GM12892 (cell line): ENCODE results near the gene UROD.

Experiments used
- POLR2A ChIP-seq: IDR thresholded peaks from 2 replicates; pipeline ENCODE4 v1.6.1; 2011; ENCODE audit warnings: low read depth, low read length, control low read depth
- POLR2AphosphoS5 ChIP-seq: IDR thresholded peaks from 2 replicates; pipeline ENCODE4 v1.6.1; 2011; ENCODE audit warnings: low read depth, low read length, control low read depth
- TAF1 ChIP-seq: IDR thresholded peaks from 2 replicates; pipeline ENCODE4 v1.6.1; 2011; ENCODE audit warnings: low read depth, mild to moderate bottlenecking, control low read depth, low read length, borderline replicate concordance

DNA sequence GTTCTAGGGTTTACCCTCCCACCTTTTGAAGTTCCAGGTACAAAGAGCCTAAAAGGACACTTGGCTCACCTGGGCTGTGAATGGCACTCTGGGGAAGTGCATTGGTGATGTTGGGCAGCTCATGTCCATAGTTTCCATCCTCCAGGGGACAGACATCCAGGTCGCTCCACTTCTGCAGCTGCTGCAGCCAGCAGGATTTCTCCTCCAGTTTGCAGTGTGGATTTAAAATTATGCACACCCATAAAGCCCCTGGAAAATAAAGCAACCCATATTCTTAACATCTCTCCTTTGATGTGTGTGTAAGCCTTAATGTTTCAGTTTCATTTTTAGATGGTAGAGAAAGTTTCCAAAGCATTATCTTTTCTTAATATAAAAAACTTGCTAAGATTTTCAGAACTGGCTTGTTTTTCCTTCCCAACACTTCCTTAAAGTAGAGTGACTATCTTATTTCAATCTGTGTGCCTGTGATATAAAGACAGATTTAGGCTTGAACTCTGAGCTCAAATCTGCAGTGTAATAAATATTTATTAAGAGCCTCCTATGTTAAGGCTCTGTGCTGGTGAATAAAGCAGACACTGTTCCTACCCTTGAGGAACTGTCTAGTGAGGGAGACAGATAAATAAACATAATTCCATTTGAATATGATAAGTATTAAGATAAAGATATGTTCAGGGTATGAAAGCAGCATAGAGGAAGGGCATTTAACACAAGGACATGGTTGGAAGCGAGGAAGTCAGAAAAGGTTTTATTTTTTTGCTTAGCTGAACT is 39.1 kb downstream of the UROD start:
- no peak for TF ChIP-seq POLR2A
- no peak for TF ChIP-seq POLR2AphosphoS5
- no peak for TF ChIP-seq TAF1
